K562 (cell line): ENCODE results near the gene RYR1. TPM values are rescaled to one million over a fixed set of nuclear protein-coding genes. Genes with fewer than 3 reads are reported as not detected.

Experiments
- BRD4 ChIP-seq: fragments of 200-600 bp; sonication (generic); IDR thresholded peaks from 2 replicates; pipeline ENCODE4 v1.6.1; 2017; ENCODE audit warnings: inconsistent platforms
- CBX3 ChIP-seq, 2 experiments: IDR thresholded peaks; 1 replicate in 1 of 2; 2 replicates in 1 of 2; pipeline ENCODE4 v1.6.1; 2012; ENCODE audit warnings: inconsistent platforms in 2 of 2, low read length in 2 of 2, borderline replicate concordance in 1 of 2, control low read depth in 1 of 2
- DACH1 ChIP-seq: fragments of 450-650 bp; IDR thresholded peaks from 2 replicates; pipeline ENCODE4 v1.6.1; 2018; ENCODE audit not compliant: partially characterized antibody
- HDAC3 ChIP-seq: fragments of 450-650 bp; IDR thresholded peaks from 2 replicates; pipeline ENCODE4 v1.6.1; 2018; ENCODE audit warnings: borderline replicate concordance, mild to moderate bottlenecking, moderate library complexity; ENCODE audit not compliant: partially characterized antibody
- HEY1 ChIP-seq: fragments of 250-450 bp; sonication (Bioruptor Pico); IDR thresholded peaks from 2 replicates; pipeline ENCODE4 v1.5.0; 2020; ENCODE audit warnings: mild to moderate bottlenecking, moderate library complexity, borderline replicate concordance
- HNRNPUL1 ChIP-seq: fragments of 200-400 bp; formaldehyde crosslinking; IDR thresholded peaks from 2 replicates; pipeline ENCODE4 v1.6.1; 2017; ENCODE audit warnings: low read length
- MIER1 ChIP-seq: fragments of 450-650 bp; IDR thresholded peaks from 2 replicates; pipeline ENCODE4 v1.6.1; 2016; ENCODE audit warnings: antibody characterized with exemption, mild to moderate bottlenecking, low read depth
- NEUROD1 ChIP-seq: fragments of 150-350 bp; IDR thresholded peaks from 2 replicates; pipeline ENCODE4 v1.6.1; 2014; ENCODE audit warnings: borderline replicate concordance, low read length, low read depth; ENCODE audit not compliant: partially characterized antibody
- NONO ChIP-seq, 2 experiments: fragments of 200-400 bp in 1 of 2; fragments of 450-650 bp in 1 of 2; formaldehyde crosslinking in 1 of 2; IDR thresholded peaks; 2 replicates each; pipeline ENCODE4 v1.6.1; 2017; ENCODE audit warnings: low read depth in 2 of 2, mild to moderate bottlenecking in 2 of 2, moderate library complexity in 2 of 2, low read length in 1 of 2
- RFX7 ChIP-seq: fragments of 250-450 bp; sonication (Bioruptor Pico); IDR thresholded peaks from 2 replicates; pipeline ENCODE4 v1.5.1; 2021; ENCODE audit warnings: mild to moderate bottlenecking
- SAFB ChIP-seq: fragments of 200-400 bp; formaldehyde crosslinking; IDR thresholded peaks from 2 replicates; pipeline ENCODE4 v1.6.1; 2017; ENCODE audit warnings: low read depth, low read length, borderline replicate concordance
- SMAD3 ChIP-seq: fragments of 450-650 bp; formaldehyde crosslinking; conservative IDR thresholded peaks from 2 replicates; pipeline ENCODE4 v1.4.0; 2020; ENCODE audit warnings: mild to moderate bottlenecking
- TAF9B ChIP-seq: fragments of 450-650 bp; IDR thresholded peaks from 2 replicates; pipeline ENCODE4 v1.6.1; 2018; ENCODE audit warnings: mild to moderate bottlenecking; ENCODE audit not compliant: partially characterized antibody
- TRIM28 ChIP-seq: fragments of 450-650 bp; IDR thresholded peaks from 2 replicates; pipeline ENCODE4 v1.6.1; 2017
- TSHZ1 ChIP-seq: fragments of 250-450 bp; sonication (Bioruptor Pico); IDR thresholded peaks from 2 replicates; pipeline ENCODE4 v1.4.0; 2020; ENCODE audit warnings: mild to moderate bottlenecking, moderate library complexity
- ZC3H4 ChIP-seq: sonication (generic); formaldehyde crosslinking; IDR thresholded peaks from 2 replicates; pipeline ENCODE4 v1.9.0; 2021; ENCODE audit warnings: missing genetic modification reagents, borderline replicate concordance
- ZFP36 ChIP-seq: fragments of 150-350 bp; IDR thresholded peaks from 2 replicates; pipeline ENCODE4 v1.6.1; 2018; ENCODE audit warnings: low read length, low read depth; ENCODE audit not compliant: partially characterized antibody
- polyA plus RNA-seq, 8 experiments: library from polyadenylated mRNA; depleted of rRNA in 4 of 8; stranded (reverse) in 5 of 8; unstranded in 3 of 8; fragments of >200 nt; fragmentation: Nextera tagmentation in 2 of 8; fragmentation: Illumina TruSeq in 1 of 8; extraction: Ambion mirVana in 2 of 8; extraction: Trizol in 1 of 8; gene quantifications; 2 replicates each; pipeline versions ENCODE4 v1.2.1 to v1.2.3, GENCODE V29; 2011 to 2014; ENCODE audit warnings: inconsistent platforms in 1 of 8, missing spikeins in 1 of 8
- total RNA-seq, 7 experiments: library from RNA; depleted of rRNA in 6 of 7; stranded (reverse); fragments of >200 nt in 6 of 7; fragmentation: Illumina TruSeq in 2 of 7; extraction: Trizol in 2 of 7; gene quantifications; 2 replicates each; pipeline versions ENCODE4 v1.2.1 to v1.2.3, GENCODE V29; 2011 to 2021; ENCODE audit warnings: low replicate concordance in 1 of 7
- TF ChIP-seq, protein P1 (sequence below): fragments of 450-650 bp; IDR thresholded peaks from 2 replicates; pipeline ENCODE4 v1.6.1; 2016; ENCODE audit warnings: antibody characterized with exemption
- TF ChIP-seq, protein P2 (sequence below): sonication (generic); formaldehyde crosslinking; IDR thresholded peaks from 2 replicates; pipeline ENCODE4 v1.8.0; 2022; ENCODE audit warnings: mild to moderate bottlenecking, missing genetic modification reagents, borderline replicate concordance
- TF ChIP-seq, protein P3 (sequence below): fragments of 250-450 bp; sonication (Bioruptor Pico); IDR thresholded peaks from 2 replicates; pipeline ENCODE4 v1.5.0; 2021

Gene RYR1
- total and polyA plus RNA-seq, 9 of the 15 experiments (the other 6 are each of a cell fraction or from before 2014, with no cell fraction given), result 0.11 to 7.4 (median 3.7) TPM

GRCh38 chr19:38618590-38619360 is 185.3 kb downstream of the RYR1 start, which contains the start of gene EIF3K (continued):
- TF ChIP-seq ZFP36 (no peak), SAFB (0 out of 2 replicates have a peak, but pooled peaks have one; percentile 20), DACH1 (no peak), TSHZ1 (CRISPR knock-in tag) (no peak), CBX3 (IDR thresholded peaks at IDR 0.05; ENCODE audit: borderline replicate concordance in 1 of 2, low read length in 2 of 2) (no peak), NEUROD1 (peak; percentile 9), ZC3H4 (CRISPR knock-in tag) (no peak), TAF9B (no peak), HDAC3 (no peak), TRIM28 (0 out of 2 replicates have a peak, but pooled peaks have one; percentile 24), NONO (IDR thresholded peaks at IDR 0.05; ENCODE audit: low read depth in 2 of 2, low read length in 1 of 2) (no peak), HNRNPUL1 (no peak), RFX7 (CRISPR knock-in tag) (no peak), SMAD3 (CRISPR knock-in tag) (no peak), HEY1 (CRISPR knock-in tag) (no peak), BRD4 (no peak), MIER1 (no peak)
- TF ChIP-seq, protein P1, sequence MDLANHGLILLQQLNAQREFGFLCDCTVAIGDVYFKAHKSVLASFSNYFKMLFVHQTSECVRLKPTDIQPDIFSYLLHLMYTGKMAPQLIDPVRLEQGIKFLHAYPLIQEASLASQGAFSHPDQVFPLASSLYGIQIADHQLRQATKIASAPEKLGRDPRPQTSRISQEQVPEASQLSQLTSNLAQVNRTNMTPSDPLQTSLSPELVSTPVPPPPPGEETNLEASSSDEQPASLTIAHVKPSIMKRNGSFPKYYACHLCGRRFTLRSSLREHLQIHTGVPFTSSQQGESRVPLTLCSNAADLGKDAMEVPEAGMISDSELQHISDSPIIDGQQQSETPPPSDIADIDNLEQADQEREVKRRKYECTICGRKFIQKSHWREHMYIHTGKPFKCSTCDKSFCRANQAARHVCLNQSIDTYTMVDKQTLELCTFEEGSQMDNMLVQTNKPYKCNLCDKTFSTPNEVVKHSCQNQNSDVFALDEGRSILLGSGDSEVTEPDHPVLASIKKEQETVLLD, result peak; percentile 96
- TF ChIP-seq, protein P2, sequence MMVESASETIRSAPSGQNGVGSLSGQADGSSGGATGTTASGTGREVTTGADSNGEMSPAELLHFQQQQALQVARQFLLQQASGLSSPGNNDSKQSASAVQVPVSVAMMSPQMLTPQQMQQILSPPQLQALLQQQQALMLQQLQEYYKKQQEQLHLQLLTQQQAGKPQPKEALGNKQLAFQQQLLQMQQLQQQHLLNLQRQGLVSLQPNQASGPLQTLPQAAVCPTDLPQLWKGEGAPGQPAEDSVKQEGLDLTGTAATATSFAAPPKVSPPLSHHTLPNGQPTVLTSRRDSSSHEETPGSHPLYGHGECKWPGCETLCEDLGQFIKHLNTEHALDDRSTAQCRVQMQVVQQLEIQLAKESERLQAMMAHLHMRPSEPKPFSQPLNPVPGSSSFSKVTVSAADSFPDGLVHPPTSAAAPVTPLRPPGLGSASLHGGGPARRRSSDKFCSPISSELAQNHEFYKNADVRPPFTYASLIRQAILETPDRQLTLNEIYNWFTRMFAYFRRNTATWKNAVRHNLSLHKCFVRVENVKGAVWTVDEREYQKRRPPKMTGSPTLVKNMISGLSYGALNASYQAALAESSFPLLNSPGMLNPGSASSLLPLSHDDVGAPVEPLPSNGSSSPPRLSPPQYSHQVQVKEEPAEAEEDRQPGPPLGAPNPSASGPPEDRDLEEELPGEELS, result no peak; the same call in 1 of the 2 replicates
- TF ChIP-seq, protein P3, sequence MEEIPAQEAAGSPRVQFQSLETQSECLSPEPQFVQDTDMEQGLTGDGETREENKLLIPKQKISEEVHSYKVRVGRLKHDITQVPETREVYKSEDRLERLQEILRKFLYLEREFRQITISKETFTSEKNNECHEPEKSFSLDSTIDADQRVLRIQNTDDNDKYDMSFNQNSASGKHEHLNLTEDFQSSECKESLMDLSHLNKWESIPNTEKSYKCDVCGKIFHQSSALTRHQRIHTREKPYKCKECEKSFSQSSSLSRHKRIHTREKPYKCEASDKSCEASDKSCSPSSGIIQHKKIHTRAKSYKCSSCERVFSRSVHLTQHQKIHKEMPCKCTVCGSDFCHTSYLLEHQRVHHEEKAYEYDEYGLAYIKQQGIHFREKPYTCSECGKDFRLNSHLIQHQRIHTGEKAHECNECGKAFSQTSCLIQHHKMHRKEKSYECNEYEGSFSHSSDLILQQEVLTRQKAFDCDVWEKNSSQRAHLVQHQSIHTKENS, result no peak
